LNCaP clone FGC (cell line): Measurements from ENCODE around the gene HMHB1.

Source experiments
- DNase-seq: peaks from one replicate; pipeline ENCODE4 v3.0.0-alpha.2; 2011; ENCODE audit warnings: low read depth
- H3K4me3 ChIP-seq: 2 replicates; pipeline ENCODE4 v1.5.1; 2011; ENCODE audit warnings: mild to moderate bottlenecking, low read depth, low read length, control low read depth
- CTCF ChIP-seq: IDR thresholded peaks from 2 replicates; pipeline ENCODE4 v1.5.1; 2012; ENCODE audit warnings: mild to moderate bottlenecking; ENCODE audit not compliant: control insufficient read depth, insufficient read depth; ENCODE audit errors: extremely low read depth

Gene HMHB1

GRCh38 chr5:143865426-143866025 is 53.6 kb downstream of the HMHB1 start:
- no peak for TF ChIP-seq CTCF
- H3K4me3 ChIP-seq, result no peak overlapping the region
- DNase-seq, result no peak
